Adipose tissue (tissue), 3 donors: ENCODE measurements around the gene IDUA. TPM values are rescaled to one million over a fixed set of nuclear protein-coding genes. Genes with fewer than 3 reads are reported as not detected.

Experiments
- H3K27ac ChIP-seq: one replicate; pipeline ENCODE4 v1.5.1; 2013; ENCODE audit warnings: low read depth, low read length
- WGBS, 3 donors: extraction: QIAGEN DNeasy Blood & Tissue Kit; methylation state at CpG; one replicate each; pipeline ENCODE4 v1.1.7; 2013; 5-methylcytosine and 5-hydroxymethylcytosine counted together
- polyA plus RNA-seq, 3 donors: library from polyadenylated mRNA; stranded (reverse); fragments of 200-250 nt; gene quantifications; one replicate each; pipeline ENCODE4 v1.2.3, GENCODE V29; 2013
- donor health status: healthy with polysubstance abuse.
- donor health status: Bipolar disorder and iron deficiency.
- donor health status: healthy.

IDUA gene
- polyA plus RNA-seq, 3 donors = 10.8 to 23.9 (median 13.7) TPM

- 3 to 7% (median 5%) methylated on average over 35 to 36 of the region's 36 CpGs for WGBS, 3 donors
- no peak overlapping the region for H3K27ac ChIP-seq
These were observed 22.1 kb downstream of the IDUA start for GRCh38 chr4:1008840-1009541.

GRCh38 chr4:1009542-1010394 lies 22.9 kb downstream of the IDUA start:
- no peak overlapping the region for H3K27ac ChIP-seq
- 0 to 1% (median 0%) methylated on average over 54 to 96 of the region's 109 CpGs for WGBS, 3 donors

DNA sequence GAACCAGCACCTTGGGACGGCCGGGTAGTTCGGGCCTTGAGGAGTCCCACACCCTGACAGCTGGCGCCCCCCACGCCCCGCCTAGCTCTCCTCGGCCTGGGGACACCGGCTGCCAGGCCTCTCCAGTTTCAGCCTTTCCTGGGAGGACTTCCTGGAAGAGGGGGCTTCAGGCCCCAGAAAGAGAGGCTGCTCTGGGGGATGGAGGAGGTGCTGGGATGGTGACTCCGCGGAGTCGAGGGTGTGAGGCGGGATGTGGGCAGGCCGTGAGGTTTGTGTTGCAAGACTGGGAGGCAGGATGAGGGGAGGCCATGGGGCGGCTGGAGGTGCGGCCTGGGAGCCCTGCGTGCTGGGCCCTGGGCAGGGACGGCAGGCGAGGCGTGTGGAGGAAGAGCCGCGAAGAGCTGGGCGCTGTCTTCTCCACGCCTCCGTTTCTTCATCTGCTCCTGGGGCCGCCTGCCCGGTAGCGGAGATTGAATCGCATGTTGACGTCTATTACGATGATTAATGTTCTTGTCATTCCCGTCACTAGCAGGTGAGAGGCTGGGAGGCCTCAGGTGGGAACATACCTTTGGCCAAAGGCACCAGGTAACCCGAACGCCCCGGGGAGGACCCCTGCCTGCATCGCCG lies 23.7 kb downstream of the IDUA start:
- H3K27ac ChIP-seq = no peak overlapping the region
- WGBS, 3 donors = 1 to 3% (median 2%) methylated on average over 32 to 36 of the region's 36 CpGs

GRCh38 chr4:1011022-1011665 lies 24.3 kb downstream of the IDUA start, which contains the start of gene FGFRL1:
Gene FGFRL1 (plus strand): TSS chr4:1011626. CDS start chr4:1012486, 860 bp downstream.
- H3K27ac ChIP-seq = no peak within 1 kb of the TSS
- 0 to 1% (median 1%) methylated on average over 24 to 89 of the region's 89 CpGs for WGBS, 3 donors

DNA sequence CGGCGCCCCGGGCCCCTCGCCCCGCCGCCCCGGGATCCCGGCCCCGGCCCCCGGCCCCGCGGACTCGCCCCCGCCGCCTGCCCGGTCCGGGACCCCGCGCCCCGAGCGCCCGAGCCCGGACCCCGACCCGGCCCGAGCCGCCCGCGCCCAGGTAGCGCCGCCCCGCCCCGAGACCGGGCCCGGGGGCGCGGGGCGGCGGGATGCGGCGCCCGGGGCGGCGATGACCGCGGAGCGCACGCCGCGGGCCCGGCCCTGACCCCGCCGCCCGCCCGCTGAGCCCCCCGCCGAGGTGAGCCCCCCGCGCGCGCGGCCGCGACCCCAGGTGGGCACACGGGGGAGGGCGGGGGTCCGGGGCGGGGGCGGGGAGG lies 24.8 kb downstream of the IDUA start:
- WGBS, 3 donors = 0 to 4% (median 1%) methylated on average over 1 to 58 of the region's 69 CpGs
- H3K27ac ChIP-seq = no peak overlapping the region

DNA sequence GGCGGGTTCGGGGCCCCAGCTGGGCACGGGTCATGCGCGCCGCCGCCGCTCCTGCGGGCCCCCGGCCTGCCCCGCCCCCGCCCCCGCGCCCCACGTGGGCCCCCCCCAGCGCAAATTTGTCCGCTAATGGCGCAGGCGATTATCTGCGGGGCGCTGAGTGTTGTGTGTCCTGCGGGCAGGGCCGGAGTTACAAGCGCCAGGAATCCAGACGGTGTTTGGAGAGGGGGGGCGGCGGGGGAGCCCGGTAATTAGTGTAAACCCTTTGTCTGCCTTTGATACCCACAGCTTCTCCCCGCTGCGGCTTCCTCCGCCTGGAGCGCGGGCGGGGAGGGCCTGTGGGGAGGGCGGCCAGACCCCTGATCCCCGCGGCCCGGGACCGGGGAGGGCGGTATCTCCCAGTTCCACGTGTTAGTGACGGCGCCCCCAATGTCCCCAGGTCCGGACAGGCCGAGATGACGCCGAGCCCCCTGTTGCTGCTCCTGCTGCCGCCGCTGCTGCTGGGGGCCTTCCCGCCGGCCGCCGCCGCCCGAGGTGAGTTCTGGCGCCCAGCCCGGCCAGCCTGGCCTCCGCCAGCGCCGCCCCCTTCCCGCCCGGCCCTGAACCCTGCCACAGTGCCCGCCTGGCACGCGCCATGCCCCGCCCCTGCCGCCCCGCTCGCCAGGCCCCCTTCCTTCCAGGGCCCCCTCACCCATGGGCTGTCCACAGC lies 25.3 kb downstream of the IDUA start:
- H3K27ac ChIP-seq = no peak overlapping the region
- 2 to 4% (median 2%) methylated on average over 32 to 68 of the region's 69 CpGs for WGBS, 3 donors

GRCh38 chr4:1013225-1014073 lies 26.6 kb downstream of the IDUA start:
- no peak overlapping the region for H3K27ac ChIP-seq
- WGBS, 3 donors = 91 to 94% (median 94%) methylated on average over 41 to 43 of the region's 43 CpGs

DNA sequence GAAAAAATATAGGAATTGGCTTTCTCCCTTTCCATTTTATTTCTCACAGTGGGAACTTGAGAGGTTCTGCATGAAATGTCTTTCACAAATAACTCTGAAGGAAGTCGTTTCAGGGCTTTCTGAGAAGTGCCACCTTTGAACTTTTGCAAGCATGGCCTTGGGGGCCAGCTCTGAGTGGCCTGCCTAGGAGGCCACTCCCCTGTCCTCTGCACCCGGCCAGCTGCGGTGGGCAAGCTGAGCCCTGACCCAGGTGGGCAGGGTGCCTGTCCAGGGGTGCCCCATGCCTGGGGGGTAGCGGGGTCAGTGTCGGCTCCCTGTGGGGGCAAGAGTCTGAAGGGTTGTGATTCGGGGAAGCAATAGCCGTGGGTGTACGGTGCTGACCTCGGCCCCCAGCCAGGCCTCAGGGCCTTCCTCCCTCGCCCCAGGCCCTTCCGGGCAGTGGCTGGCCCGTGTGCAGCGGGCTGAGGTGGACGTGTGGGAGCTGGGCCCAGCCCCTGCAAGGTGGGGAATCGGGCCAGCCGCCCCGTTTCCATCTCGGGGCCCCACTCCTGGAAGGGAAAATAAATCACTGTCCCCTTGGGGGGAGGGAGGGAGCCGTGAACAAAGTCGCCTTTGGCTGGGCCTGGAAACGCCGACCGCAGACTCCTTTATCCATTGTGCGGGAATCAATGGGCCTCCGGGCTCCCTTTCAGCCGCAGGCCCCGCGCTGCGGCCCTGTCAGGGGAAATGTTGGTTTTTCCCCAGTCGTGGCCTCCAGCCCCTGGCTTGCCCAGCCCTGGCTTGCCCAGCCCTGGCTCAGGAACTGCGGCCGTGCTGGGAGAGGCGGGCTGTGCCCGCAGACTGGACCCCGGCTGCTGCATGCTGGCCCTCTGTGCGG lies 27.7 kb downstream of the IDUA start:
- WGBS, 3 donors = 72 to 76% (median 73%) methylated on average over 35 to 36 of the region's 36 CpGs
- no peak overlapping the region for H3K27ac ChIP-seq

DNA sequence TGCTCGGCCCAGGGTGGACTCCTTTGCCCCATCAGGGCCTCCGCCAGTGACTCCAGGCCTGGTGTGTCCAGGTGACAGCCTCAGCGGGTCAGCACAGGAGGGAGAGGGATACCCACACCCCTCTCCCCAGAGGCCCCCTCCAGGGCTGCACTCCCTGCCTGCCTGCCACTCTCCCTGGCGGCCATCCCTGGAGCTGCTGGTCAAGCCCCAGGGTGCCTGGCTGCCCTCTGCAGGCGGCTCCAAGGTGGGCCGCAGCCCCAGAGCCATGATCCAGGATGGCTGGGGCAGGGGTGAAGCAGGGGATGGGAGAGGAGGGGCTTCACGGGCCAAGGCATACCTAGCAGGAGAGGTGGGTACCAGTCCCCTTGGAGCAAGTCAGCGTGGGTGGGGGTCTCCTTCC lies 28.3 kb downstream of the IDUA start:
- WGBS, 3 donors = 86 to 89% (median 86%) methylated on average over 7 to 8 of the region's 8 CpGs
- no peak overlapping the region for H3K27ac ChIP-seq

DNA sequence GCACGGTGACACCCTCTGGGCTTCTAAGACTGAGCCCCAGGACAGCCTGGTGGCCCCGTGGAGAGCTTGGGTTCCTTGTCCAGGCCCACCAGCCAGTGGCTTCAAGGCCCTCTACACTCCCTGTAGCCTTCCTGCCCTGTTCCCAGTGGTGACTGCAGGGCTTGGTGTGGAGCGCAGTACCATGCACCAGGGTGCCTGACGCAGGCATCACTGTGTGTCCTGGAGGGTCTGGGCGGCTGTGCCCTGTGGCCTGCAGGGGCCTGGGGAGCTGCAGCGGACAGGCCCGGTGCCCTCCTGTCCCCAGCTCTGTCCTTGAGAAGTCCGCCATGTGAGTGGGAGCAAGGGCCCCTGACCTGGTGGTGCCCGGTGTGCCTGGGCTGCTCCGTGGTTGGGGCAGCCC lies 28.9 kb downstream of the IDUA start:
- WGBS, 3 donors = 89 to 92% (median 90%) methylated on average over 10 of the region's 10 CpGs
- no peak overlapping the region for H3K27ac ChIP-seq

GRCh38 chr4:1017211-1017610 lies 30.4 kb downstream of the IDUA start:
- WGBS, 3 donors = 81 to 88% (median 87%) methylated on average over 14 to 16 of the region's 16 CpGs
- H3K27ac ChIP-seq = no peak overlapping the region

DNA sequence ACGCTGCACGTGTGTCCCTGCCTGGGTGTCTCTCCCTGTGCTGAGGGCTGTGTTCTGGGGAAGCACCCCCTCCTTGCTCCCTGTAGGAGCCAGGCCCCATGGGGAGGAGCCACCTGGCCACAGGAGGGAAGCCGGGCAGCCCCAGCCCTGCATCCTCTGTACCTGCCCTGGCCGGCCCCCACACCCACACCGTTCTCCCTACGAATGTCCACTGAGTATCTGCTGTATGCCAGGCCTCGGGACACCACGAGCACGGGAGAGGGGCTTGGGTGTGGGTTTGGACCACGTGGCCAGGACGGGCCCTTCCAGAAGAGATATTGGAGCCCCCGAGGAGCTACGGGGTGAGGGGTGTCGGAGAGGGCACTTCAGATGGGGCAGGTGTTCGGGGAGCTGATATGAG lies 30.9 kb downstream of the IDUA start:
- H3K27ac ChIP-seq = no peak overlapping the region
- WGBS, 3 donors = 87 to 88% (median 88%) methylated on average over 15 of the region's 15 CpGs

GRCh38 chr4:1018147-1019020 lies 31.5 kb downstream of the IDUA start:
- H3K27ac ChIP-seq = no peak overlapping the region
- 77 to 82% (median 81%) methylated on average over 29 of the region's 29 CpGs for WGBS, 3 donors

- no peak overlapping the region for H3K27ac ChIP-seq
- WGBS, 3 donors = 57 to 75% (median 74%) methylated on average over 7 to 9 of the region's 9 CpGs
These were observed 32.5 kb downstream of the IDUA start for GRCh38 chr4:1019320-1019719.

DNA sequence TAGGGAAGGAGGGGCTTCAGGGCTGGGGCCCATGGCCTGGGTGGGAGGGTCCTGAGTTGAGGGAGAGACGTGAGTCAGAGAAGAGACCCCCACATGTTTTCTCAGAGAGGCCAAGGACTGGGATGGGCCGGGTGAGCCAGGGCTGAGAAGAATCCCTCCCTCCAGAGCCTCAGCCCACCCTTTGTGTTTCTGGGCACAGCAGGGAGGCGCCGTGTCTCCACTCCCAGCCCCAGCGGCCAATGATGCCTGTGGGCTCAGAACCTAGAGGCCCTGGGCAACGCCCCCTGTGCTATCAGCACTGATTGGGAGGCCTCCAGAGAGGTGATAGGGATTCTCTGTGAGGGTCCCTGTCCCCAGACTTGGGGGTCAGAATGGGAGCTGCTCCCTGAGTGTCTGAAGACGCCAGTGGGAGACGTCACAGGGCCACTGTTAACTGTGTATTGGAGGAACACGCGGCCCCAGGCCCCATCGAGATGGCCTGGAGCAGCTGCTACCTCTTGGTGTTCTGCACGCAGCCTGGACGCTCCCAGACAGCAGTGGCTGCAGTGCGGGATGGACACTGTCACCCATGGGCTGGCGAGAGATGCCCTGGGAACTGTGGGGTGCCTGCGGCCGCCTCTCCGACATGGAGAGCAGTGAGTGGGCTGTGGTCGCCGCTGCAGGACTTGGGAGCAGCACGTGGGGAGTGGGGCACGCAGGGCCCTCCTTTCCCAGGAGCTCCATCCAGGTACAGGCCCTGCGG lies 33.1 kb downstream of the IDUA start:
- H3K27ac ChIP-seq = no peak overlapping the region
- WGBS, 3 donors = 79 to 83% (median 83%) methylated on average over 22 to 23 of the region's 23 CpGs
